Ammon's horn (tissue), 1 donor: ENCODE data around the gene POLN.

Source experiments
- DNase-seq: peaks from one replicate; pipeline ENCODE4 v3.0.0-alpha.2; 2016; ENCODE audit warnings: low spot score

Gene POLN

GRCh38 chr4:2059726-2060602 is 182.0 kb downstream of the POLN start:
- no peak for DNase-seq

GRCh38 chr4:2059046-2059725 is 182.7 kb downstream of the POLN start, which contains the start of gene NAT8L:
Gene NAT8L, plus strand, starts transcription at chr4:2059327. Its CDS starts 185 bp downstream, at chr4:2059512.
- peak; percentile 85 for DNase-seq

- DNase-seq = no peak
These were observed 183.5 kb downstream of the POLN start for GRCh38 chr4:2058264-2059045.

- no peak for DNase-seq
These were observed 184.4 kb downstream of the POLN start for GRCh38 chr4:2057382-2058065.

GRCh38 chr4:2054217-2054616 is 187.7 kb downstream of the POLN start:
- no peak for DNase-seq

- DNase-seq = no peak
These were observed 190.8 kb downstream of the POLN start for GRCh38 chr4:2051086-2051485.

- no peak for DNase-seq
These were observed 192.1 kb downstream of the POLN start for GRCh38 chr4:2049811-2050210.

GRCh38 chr4:2049381-2049780 is 192.5 kb downstream of the POLN start:
- DNase-seq = no peak

GRCh38 chr4:2048831-2049230 is 193.1 kb downstream of the POLN start:
- DNase-seq = no peak

- no peak for DNase-seq
These were observed 193.9 kb downstream of the POLN start for GRCh38 chr4:2047781-2048581.

- DNase-seq = no peak
These were observed 194.8 kb downstream of the POLN start for GRCh38 chr4:2047031-2047660.

GRCh38 chr4:2046031-2046961 is 195.6 kb downstream of the POLN start:
- no peak for DNase-seq

- DNase-seq = no peak
These were observed 196.4 kb downstream of the POLN start for GRCh38 chr4:2045518-2045951.

- DNase-seq = no peak
These were observed 197.1 kb downstream of the POLN start for GRCh38 chr4:2044542-2045517.

- DNase-seq = no peak
These were observed 197.8 kb downstream of the POLN start for GRCh38 chr4:2044119-2044485.

- DNase-seq = no peak
These were observed 198.4 kb downstream of the POLN start for GRCh38 chr4:2043396-2044118.

GRCh38 chr4:2042947-2043395 is 198.9 kb downstream of the POLN start:
- DNase-seq = no peak
